Activated CD4-positive, alpha-beta T cell treated with anti-CD3 and anti-CD28 coated beads, Interleukin-2, amount 50 U/mL, for 48 hours (primary cell): Measurements from ENCODE around the gene REPS2.

Experiments
- DNase-seq, 2 experiments: peaks; one replicate each; pipeline ENCODE4 v3.0.0-alpha.2; 2020

The REPS2 gene

GRCh38 chrX:17007134-17007768 is 60.8 kb downstream of the REPS2 start:
- peak in 1 of 2 experiments; percentile 3 for DNase-seq

- no peak for DNase-seq
Measured at GRCh38 chrX:17009856-17010625, 63.6 kb downstream of the REPS2 start.

- DNase-seq, result no peak
Measured at GRCh38 chrX:17012465-17012864, 66.0 kb downstream of the REPS2 start.

GRCh38 chrX:17014216-17014615 is 67.8 kb downstream of the REPS2 start:
- no peak for DNase-seq

GRCh38 chrX:17017134-17017533 is 70.7 kb downstream of the REPS2 start:
- no peak for DNase-seq

GRCh38 chrX:17020356-17020755 is 73.9 kb downstream of the REPS2 start:
- DNase-seq, result no peak

GRCh38 chrX:17020851-17021821 is 74.7 kb downstream of the REPS2 start:
- DNase-seq, result no peak

GRCh38 chrX:17021851-17022604 is 75.6 kb downstream of the REPS2 start:
- DNase-seq, result no peak

- no peak for DNase-seq
Measured at GRCh38 chrX:17023661-17024060, 77.2 kb downstream of the REPS2 start.

GRCh38 chrX:17024886-17025285 is 78.4 kb downstream of the REPS2 start:
- DNase-seq, result no peak

- DNase-seq, result no peak
Measured at GRCh38 chrX:17025621-17026302, 79.3 kb downstream of the REPS2 start.

- no peak for DNase-seq
Measured at GRCh38 chrX:17027931-17028330, 81.5 kb downstream of the REPS2 start.

- DNase-seq, result no peak
Measured at GRCh38 chrX:17028356-17028755, 81.9 kb downstream of the REPS2 start.

- no peak for DNase-seq
Measured at GRCh38 chrX:17030092-17030491, 83.6 kb downstream of the REPS2 start.

GRCh38 chrX:17030580-17031270 is 84.3 kb downstream of the REPS2 start:
- no peak for DNase-seq

- no peak for DNase-seq
Measured at GRCh38 chrX:17031827-17032226, 85.4 kb downstream of the REPS2 start.

- DNase-seq, result no peak
Measured at GRCh38 chrX:17032351-17032750, 85.9 kb downstream of the REPS2 start.

- DNase-seq, result no peak
Measured at GRCh38 chrX:17033225-17033624, 86.8 kb downstream of the REPS2 start.

- no peak for DNase-seq
Measured at GRCh38 chrX:17035111-17035510, 88.7 kb downstream of the REPS2 start.

- no peak for DNase-seq
Measured at GRCh38 chrX:17036171-17036961, 89.9 kb downstream of the REPS2 start.

GRCh38 chrX:17038277-17038676 is 91.8 kb downstream of the REPS2 start:
- DNase-seq, result no peak
